ENCODE data around the gene PHLDB2.

- TF ChIP-seq CTCF (CRISPR knock-in tag; IDR thresholded peaks at IDR 0.05) (no peak), GABPA (IDR thresholded peaks at IDR 0.05; ENCODE audit: low read depth, low read length) (no peak), GABPA (CRISPR knock-in tag; IDR thresholded peaks at IDR 0.05; ENCODE audit: low read depth) (no peak), CEBPG (CRISPR knock-in tag; IDR thresholded peaks at IDR 0.05) (no peak), TOPORS (CRISPR knock-in tag; IDR thresholded peaks at IDR 0.05) (no peak), IKZF4 (CRISPR knock-in tag; IDR thresholded peaks at IDR 0.05; ENCODE audit: borderline replicate concordance, low read depth, not compliant biosample characterization) (no peak), ETV5 (CRISPR knock-in tag; IDR thresholded peaks at IDR 0.05; ENCODE audit: borderline replicate concordance) (no peak), ZIK1 (CRISPR knock-in tag; IDR thresholded peaks at IDR 0.05; ENCODE audit: borderline replicate concordance, low read depth) (no peak), KAT7 (CRISPR knock-in tag; IDR thresholded peaks at IDR 0.05; ENCODE audit: borderline replicate concordance) (no peak), ZSCAN30 (CRISPR knock-in tag; IDR thresholded peaks at IDR 0.05) (no peak), TIGD3 (CRISPR knock-in tag; IDR thresholded peaks at IDR 0.05; ENCODE audit: borderline replicate concordance) (no peak), TARDBP (CRISPR knock-in tag; IDR thresholded peaks at IDR 0.05) (no peak)
- TF ChIP-seq, protein P1, sequence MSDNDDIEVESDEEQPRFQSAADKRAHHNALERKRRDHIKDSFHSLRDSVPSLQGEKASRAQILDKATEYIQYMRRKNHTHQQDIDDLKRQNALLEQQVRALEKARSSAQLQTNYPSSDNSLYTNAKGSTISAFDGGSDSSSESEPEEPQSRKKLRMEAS (IDR thresholded peaks at IDR 0.05), result no peak
- TF ChIP-seq, protein P2, sequence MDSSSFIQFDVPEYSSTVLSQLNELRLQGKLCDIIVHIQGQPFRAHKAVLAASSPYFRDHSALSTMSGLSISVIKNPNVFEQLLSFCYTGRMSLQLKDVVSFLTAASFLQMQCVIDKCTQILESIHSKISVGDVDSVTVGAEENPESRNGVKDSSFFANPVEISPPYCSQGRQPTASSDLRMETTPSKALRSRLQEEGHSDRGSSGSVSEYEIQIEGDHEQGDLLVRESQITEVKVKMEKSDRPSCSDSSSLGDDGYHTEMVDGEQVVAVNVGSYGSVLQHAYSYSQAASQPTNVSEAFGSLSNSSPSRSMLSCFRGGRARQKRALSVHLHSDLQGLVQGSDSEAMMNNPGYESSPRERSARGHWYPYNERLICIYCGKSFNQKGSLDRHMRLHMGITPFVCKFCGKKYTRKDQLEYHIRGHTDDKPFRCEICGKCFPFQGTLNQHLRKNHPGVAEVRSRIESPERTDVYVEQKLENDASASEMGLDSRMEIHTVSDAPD (CRISPR knock-in tag; IDR thresholded peaks at IDR 0.05), result no peak
Observed at GRCh38 chr3:111971533-111972130, 112.6 kb downstream of the PHLDB2 start.
